SU-DHL-6 (cell line): ENCODE measurements around the gene USB1.

Experiments used
- CTCF ChIP-seq: fragments of 200-600 bp; sonication (generic); IDR thresholded peaks from one replicate; pipeline ENCODE4 v1.5.1; 2017; ENCODE audit warnings: antibody characterized with exemption, mild to moderate bottlenecking, low read length, moderate library complexity; ENCODE audit not compliant: insufficient read depth, poor library complexity, severe bottlenecking
- EZH2phosphoT487 ChIP-seq: fragments of 200-600 bp; sonication (generic), shearing (Covaris generic); conservative IDR thresholded peaks from 2 replicates; pipeline ENCODE4 v1.6.1; 2018; ENCODE audit warnings: mild to moderate bottlenecking, antibody characterized with exemption, low read length, moderate library complexity, mixed read lengths

GRCh38 chr16:57995721-57996405 lies 5.3 kb upstream of the USB1 start:
- TF ChIP-seq CTCF (no peak), EZH2phosphoT487 (no peak)
